NT2/D1 (cell line): ENCODE data around the gene TUFT1.

Experiments
- SUZ12 ChIP-seq: IDR thresholded peaks from 2 replicates; pipeline ENCODE4 v1.6.1; 2011; ENCODE audit not compliant: insufficient read length, insufficient read depth; ENCODE audit errors: extremely low read depth
- ZNF274 ChIP-seq: IDR thresholded peaks from 2 replicates; pipeline ENCODE4 v1.6.1; 2011; ENCODE audit warnings: mild to moderate bottlenecking, low read depth, low read length

- no peak for TF ChIP-seq ZNF274
- no peak for TF ChIP-seq SUZ12
These were observed 78.4 kb downstream of the TUFT1 start for GRCh38 chr1:151618470-151618869.
